Sciatic nerve (tissue), 2 donors: ENCODE results near the gene C6orf89. TPM values are rescaled to one million over a fixed set of nuclear protein-coding genes. Genes with fewer than 3 reads are reported as not detected.

ENCODE experiments used
- ATAC-seq: fragments of 200-7000 bp; cut with Tn5 transposase; one replicate; pipeline ENCODE4 v1.9.1; 2020; ENCODE audit warnings: mild to moderate bottlenecking, moderate library complexity
- DNase-seq: peaks from one replicate; pipeline ENCODE4 v3.0.0-alpha.2; 2020; ENCODE audit warnings: low spot score
- intact Hi-C: fragments of 100-400 bp; cut with DNase I; formaldehyde crosslinking; loops from one replicate; pipeline ENCODE4 v1.14.2; 2022
- total RNA-seq: library from RNA; stranded (reverse); fragmentation: NEBNext Ultra II Directional; extraction: Animal tissue kit (Norgen Biotek cat#: 25700); gene quantifications from one replicate; pipeline ENCODE4 v1.2.1, GENCODE V29; 2021
- donor health status: DM: no; HTN: no; CAD: no.
- donor health status: DM: no; HTN: no; CAD: no.

The C6orf89 gene
- total RNA-seq, 1 donor from 2014 or later, result 56.6 TPM

DNA sequence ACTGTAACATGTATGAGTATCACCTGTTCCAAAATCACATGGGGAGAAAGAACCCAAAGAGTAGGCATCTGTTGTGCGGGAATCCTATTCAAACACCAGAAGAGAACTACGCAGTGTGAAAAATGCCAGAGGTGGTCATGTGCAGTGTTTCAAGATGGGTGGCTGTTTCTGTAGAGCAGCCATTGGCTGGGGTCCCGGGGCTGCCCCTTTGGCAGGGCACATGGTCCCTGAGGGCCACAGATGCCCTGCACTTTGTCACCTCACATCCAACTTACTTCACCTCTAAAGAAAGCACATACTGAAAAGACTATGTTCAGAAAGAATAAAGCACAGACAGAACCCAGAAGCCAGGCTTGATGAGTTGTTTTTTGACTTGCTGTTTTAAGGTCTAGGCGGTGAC lies 87.9 kb downstream of the C6orf89 start:
- intact Hi-C loops, result loop anchor here (10.0 kb wide), 1 partner anchor 89 kb away; the partner anchor contains the start of gene C6orf89
- DNase-seq, result no peak
- ATAC-seq, result no peak

DNA sequence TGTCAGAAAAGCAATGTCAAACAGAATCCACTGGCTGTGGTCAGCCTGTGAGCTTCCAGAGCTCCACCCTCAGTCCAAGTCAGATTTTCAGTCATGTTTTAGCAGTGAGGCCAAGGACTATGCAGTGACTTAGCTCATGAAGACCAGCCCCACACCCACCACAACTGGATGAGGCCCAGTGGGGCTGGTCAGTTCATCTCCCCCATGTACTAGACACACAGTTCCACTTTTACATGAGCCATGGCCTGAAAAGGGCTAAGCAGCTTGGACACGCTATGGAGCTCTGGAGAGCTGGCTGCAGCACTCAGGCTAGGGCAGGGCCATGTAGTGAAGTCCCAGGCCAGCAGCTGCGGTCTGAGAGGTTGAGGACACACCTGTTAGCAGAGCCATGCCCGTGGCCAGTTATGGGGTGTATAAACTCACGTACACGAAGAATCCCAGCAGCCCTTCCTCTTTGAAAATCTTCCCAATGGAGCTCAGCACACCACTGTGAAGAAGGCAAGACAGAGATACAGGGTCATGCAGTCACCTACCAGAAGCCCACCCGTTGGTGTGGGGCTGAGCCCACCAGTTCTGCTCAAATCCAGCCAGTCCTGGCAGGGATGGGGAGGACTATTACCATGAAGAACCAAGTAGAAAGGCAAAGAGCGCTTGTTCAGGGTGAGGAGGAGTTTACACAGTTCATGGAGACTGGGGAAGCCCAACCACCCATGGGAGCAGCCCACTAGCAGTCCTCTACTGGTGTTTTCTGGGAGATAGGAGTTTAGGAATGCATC lies 89.7 kb downstream of the C6orf89 start:
- intact Hi-C loops, result loop anchor here (5.0 to 10.0 kb wide), 2 partner anchors 47 to 91 kb away; partner anchors contain the start of gene C6orf89
- no peak for DNase-seq
- ATAC-seq, result no peak

DNA sequence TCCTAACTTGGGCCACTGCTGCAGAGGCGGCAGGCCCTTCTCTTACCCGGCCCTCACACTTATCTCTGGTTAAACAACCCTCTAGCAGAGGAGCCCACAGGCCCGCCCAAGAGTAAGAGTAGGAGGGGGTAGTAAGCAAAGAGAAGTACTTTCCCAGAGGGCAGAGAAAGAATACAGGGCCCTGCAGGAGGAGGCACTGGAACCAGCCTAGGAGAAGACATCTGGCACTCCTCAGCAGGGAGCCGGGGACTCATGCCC lies 90.2 kb downstream of the C6orf89 start:
- ATAC-seq, result no peak
- intact Hi-C loops, result loop anchor here (5.0 to 10.0 kb wide), 2 partner anchors 46 to 91 kb away; partner anchors contain the start of gene C6orf89
- no peak for DNase-seq

DNA sequence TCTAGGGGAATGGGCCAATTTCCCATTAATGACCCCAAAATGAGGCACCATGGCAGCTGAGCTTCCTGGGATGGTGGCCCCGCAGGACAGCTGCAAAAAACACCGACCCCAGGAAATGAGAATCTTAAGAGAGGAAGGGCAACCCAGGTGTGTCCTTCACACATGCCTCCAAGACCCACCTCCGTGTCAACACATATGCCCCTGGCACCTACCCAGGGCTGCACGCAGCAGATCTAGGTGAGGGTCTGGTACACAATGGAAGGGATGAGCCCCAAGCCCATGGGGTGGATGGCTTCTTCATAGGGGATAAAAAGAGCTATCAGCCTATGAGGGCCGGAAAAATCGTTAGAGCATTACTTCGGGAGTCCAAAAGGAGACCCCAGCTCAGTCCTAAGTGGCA lies 90.8 kb downstream of the C6orf89 start:
- intact Hi-C loops, result loop anchor here (5.0 to 10.0 kb wide), 2 partner anchors 46 to 92 kb away; partner anchors contain the start of gene C6orf89
- DNase-seq, result no peak
- no peak for ATAC-seq

DNA sequence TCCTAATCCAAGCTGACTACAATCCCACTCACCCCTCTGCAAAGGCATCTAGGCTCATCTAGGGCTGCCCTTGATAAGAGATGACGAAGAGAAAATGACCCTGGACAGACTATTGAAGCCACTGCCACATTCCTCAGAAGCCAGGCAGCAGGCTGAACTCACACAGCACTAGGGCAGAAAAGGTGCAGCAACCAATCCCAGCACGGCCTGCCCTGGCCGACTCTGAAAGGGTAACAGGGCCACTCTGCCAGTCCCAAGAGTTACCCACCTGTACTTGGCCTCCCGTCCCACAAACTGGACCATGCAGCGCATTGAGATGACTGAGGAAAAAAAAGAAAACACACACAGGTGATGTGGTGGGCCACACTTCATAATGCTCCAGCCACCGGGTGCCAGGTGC lies 91.2 kb downstream of the C6orf89 start:
- no peak for ATAC-seq
- intact Hi-C loops, result loop anchor here (5.0 to 10.0 kb wide), 2 partner anchors 45 to 92 kb away; partner anchors contain the start of gene C6orf89
- no peak for DNase-seq

DNA sequence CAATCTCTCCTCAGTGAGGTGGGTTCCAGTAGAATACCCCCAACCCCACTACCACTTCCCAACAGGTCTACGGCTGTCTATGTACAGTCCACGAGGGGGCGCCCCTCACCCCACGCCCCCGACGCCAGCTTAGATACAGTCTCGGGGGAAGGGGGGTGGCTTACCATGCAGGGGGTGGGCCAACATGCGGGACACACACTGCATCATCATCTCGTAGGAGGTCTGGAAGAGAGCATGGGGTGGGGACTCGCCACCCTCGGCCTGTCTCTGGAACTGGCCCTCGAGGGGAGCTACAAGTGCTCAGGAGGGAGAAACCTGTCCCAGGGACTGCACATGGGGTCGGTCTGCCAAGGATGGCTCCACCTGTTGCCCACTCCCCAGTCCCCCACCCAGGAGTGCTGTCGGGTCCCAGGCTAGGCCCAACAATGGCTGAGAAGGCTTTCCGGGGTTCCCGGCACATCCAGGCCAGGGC lies 91.8 kb downstream of the C6orf89 start:
- intact Hi-C loops, result loop anchor here (5.0 to 10.0 kb wide), 2 partner anchors 45 to 93 kb away; partner anchors contain the start of gene C6orf89
- peak; percentile 15 for ATAC-seq
- DNase-seq, result no peak

Other genes with a start within 250 kb of the C6orf89 start
- 142 TPM for gene CDKN1A, start 207.2 kb upstream of the C6orf89 start, total RNA-seq
- gene RAB44, start 188.1 kb upstream of the C6orf89 start, total RNA-seq, result 0.27 TPM
- gene CPNE5, start 46.5 kb upstream of the C6orf89 start, total RNA-seq, result 6.9 TPM
- 12.7 TPM for gene PPIL1, start 11.1 kb upstream of the C6orf89 start, total RNA-seq
- 91.7 TPM for gene PI16, start 68.8 kb downstream of the C6orf89 start, total RNA-seq
- gene MTCH1, start 100.2 kb downstream of the C6orf89 start, total RNA-seq, result 154 TPM
- 19.7 TPM for gene FGD2, start 119.7 kb downstream of the C6orf89 start, total RNA-seq